ENCODE measurements around the gene PSAP. TPM values are rescaled to one million over a fixed set of nuclear protein-coding genes. Genes with fewer than 3 reads are reported as not detected.

The PSAP gene
- total RNA-seq, 1 donor from 2014 or later, result 1,124 TPM

DNA sequence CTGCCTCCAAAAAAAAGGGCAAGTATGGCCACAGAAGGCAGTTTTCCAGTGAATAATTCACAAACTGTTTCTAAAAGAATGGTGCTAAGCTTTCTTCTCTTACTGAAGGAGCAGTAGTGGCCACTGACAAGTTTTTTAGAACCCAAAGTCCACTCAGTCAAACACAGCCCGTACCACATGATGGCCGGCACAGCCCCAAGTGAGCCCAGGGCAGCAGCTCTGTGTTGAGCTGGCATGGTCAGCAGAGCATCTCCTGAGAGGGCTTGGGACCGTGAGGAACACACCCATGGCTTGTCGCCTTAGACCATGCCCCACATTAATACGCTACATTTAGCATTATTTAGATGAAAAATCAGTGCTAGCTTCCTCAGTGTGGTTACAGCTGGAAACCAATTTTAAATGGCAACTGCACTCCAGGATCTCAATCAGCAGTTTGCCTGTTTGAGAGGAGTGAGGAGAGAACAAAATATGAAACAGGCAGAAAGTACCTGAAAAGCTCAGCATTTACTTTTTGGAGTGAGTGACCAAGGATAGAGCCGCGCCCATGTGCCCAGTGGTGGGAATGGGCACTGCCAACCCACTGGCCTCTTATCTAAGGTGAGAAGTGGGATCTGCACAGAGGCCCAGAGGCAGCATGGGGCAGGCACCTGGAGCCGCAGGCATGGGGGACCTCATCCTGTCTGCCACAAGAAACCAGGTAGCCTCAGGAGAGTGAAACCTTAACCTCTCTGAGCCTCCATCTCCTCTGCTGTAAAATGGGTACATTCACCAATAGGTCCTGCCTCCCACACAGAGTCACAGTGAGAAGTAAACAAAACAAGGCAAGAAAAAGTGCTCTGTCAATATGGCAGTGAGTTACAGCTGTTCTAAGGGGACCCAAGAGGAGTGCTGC lies 17.4 kb downstream of the PSAP start:
- TF ChIP-seq, protein P1, sequence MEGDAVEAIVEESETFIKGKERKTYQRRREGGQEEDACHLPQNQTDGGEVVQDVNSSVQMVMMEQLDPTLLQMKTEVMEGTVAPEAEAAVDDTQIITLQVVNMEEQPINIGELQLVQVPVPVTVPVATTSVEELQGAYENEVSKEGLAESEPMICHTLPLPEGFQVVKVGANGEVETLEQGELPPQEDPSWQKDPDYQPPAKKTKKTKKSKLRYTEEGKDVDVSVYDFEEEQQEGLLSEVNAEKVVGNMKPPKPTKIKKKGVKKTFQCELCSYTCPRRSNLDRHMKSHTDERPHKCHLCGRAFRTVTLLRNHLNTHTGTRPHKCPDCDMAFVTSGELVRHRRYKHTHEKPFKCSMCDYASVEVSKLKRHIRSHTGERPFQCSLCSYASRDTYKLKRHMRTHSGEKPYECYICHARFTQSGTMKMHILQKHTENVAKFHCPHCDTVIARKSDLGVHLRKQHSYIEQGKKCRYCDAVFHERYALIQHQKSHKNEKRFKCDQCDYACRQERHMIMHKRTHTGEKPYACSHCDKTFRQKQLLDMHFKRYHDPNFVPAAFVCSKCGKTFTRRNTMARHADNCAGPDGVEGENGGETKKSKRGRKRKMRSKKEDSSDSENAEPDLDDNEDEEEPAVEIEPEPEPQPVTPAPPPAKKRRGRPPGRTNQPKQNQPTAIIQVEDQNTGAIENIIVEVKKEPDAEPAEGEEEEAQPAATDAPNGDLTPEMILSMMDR (IDR thresholded peaks at IDR 0.05; ENCODE audit: insufficient read depth, low read length, severe bottlenecking), result no peak
- H3K4me3 ChIP-seq (ENCODE audit: low read depth, low read length), result no peak overlapping the region
- no peaks in the 10 kb centered on the region for H3K27me3 ChIP-seq (ENCODE audit: control insufficient read depth, insufficient read depth, low read length)
- H3K36me3 ChIP-seq (ENCODE audit: control insufficient read depth, insufficient read depth, low read length), result peaks cover 24% of the 10 kb centered on the region
- no peak for DNase-seq (ENCODE audit: low read depth)
- no peak for FAIRE-seq

DNA sequence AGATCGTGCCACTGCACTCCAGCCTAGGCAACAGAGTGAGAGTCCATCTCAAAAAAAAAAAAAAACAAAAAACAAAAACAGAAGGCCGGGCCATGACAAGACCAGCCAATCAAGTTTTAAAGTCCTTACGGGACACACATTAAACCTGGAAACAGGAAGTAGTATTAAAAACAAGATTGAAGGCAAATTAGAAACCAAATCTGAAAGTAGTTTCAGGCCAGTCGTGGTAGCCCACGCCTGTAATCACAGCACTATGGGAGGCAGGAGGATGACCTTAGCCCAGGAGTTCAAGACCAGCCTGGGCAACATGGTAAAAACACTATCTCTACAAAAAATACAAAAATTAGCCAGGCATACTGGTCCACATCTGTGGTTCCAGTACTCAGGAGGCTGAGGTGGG lies 18.1 kb downstream of the PSAP start:
- H3K27me3 ChIP-seq (ENCODE audit: control insufficient read depth, insufficient read depth, low read length), result no peaks in the 10 kb centered on the region
- no peak for FAIRE-seq
- peaks cover 26% of the 10 kb centered on the region for H3K36me3 ChIP-seq (ENCODE audit: control insufficient read depth, insufficient read depth, low read length)
- no peak overlapping the region for H3K4me3 ChIP-seq (ENCODE audit: low read depth, low read length)
- TF ChIP-seq, protein P1 (IDR thresholded peaks at IDR 0.05; ENCODE audit: insufficient read depth, low read length, severe bottlenecking), result no peak
- no peak for DNase-seq (ENCODE audit: low read depth)

DNA sequence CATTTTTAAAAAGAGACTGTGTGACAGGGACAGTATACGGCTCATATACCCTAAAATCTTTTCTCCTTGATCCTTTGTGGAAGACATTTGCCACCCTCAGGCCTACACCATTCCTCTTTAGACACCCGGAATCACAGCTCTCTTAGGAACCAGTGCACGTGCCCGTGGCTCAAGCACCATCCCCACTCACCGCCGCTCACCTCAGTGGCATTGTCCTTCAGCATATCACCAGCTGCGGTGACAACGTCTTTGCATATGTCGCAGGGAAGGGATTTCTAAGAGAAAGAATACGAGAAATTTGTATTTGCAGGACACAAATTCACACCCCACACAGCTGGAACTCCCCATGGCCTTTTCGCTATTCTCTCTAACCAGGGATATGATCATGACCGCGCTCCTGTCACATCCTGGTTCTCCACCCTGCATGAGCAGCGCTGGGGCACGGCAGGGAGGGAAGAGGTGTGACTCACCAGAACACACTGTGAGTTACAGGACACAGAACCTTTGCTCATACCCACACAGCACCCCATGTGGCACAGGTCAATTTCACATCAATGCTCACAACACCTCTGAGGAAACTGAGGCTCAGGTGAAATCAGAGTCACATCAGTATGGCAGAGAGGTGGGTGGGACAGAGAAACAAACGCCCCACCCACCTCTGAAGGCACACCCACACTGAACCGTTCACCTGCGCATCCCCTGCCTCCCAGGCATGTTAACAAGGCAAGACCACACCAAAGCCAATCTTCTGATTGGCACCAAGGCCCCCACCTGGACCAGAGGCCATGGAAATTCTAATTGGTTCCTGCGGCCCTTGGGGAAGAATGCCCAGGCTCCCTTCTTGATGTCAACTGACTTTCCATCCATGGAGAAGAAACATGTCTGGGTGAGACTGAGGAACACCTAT lies 19.2 kb downstream of the PSAP start:
- H3K4me3 ChIP-seq (ENCODE audit: low read depth, low read length), result no peak overlapping the region
- H3K36me3 ChIP-seq (ENCODE audit: control insufficient read depth, insufficient read depth, low read length), result peaks cover 25% of the 10 kb centered on the region
- FAIRE-seq (no peak), DNase-seq (ENCODE audit: low read depth) (peak; percentile 85)
- no peaks in the 10 kb centered on the region for H3K27me3 ChIP-seq (ENCODE audit: control insufficient read depth, insufficient read depth, low read length)
- TF ChIP-seq, protein P1 (IDR thresholded peaks at IDR 0.05; ENCODE audit: insufficient read depth, low read length, severe bottlenecking), result peak; percentile 31

DNA sequence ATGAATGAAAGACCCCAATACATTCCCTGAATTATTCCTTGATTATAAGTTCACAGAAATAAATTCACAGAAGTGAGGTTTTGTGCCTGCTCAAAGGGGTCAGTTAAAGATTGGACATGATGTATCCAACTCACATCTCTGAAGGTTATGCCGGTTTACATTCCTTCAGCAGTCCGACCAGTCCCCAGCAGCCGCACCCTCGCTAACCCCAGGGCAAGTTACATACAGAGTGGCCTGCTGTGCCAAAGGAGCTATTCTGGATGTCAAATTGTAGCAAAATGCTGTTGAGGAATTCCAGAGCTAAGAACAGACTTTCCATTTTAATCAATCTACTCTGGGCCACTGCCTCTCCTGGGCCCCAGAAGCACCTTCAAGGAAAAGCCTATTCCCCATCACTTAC lies 20.3 kb downstream of the PSAP start:
- DNase-seq (ENCODE audit: low read depth), result no peak
- FAIRE-seq, result no peak
- H3K27me3 ChIP-seq (ENCODE audit: control insufficient read depth, insufficient read depth, low read length), result no peaks in the 10 kb centered on the region
- H3K4me3 ChIP-seq (ENCODE audit: low read depth, low read length), result no peak overlapping the region
- TF ChIP-seq, protein P1 (IDR thresholded peaks at IDR 0.05; ENCODE audit: insufficient read depth, low read length, severe bottlenecking), result no peak
- H3K36me3 ChIP-seq (ENCODE audit: control insufficient read depth, insufficient read depth, low read length), result peaks cover 33% of the 10 kb centered on the region

DNA sequence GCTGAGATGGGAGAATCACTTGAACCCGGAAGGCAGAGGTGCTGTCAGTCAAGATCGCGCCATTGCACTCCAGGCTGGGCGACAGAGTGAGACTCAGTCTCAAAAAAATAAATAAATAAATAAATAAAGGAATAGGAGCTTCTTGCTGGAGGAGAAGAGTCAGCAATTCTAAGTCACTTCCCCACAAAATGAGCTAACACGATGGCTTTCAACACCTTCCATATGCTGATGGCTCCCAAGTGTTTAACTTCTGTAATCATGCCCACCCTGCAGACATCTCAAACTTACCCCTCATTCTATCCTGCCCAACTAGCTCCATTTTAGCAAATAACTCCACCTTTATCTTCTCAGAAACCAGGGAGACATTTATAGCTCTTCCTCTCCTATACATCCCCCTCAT lies 21.2 kb downstream of the PSAP start:
- TF ChIP-seq, protein P1 (IDR thresholded peaks at IDR 0.05; ENCODE audit: insufficient read depth, low read length, severe bottlenecking), result no peak
- Histone ChIP-seq H3K27me3 (ENCODE audit: control insufficient read depth, insufficient read depth, low read length) (no peaks in the 10 kb centered on the region), H3K36me3 (ENCODE audit: control insufficient read depth, insufficient read depth, low read length) (peaks cover 40% of the 10 kb centered on the region), H3K4me3 (ENCODE audit: low read depth, low read length) (no peak overlapping the region)
- FAIRE-seq (no peak), DNase-seq (ENCODE audit: low read depth) (no peak)
